A549 (cell line): ENCODE results near the gene ARMH3. TPM values are rescaled to one million over a fixed set of nuclear protein-coding genes. Genes with fewer than 3 reads are reported as not detected.

Experiments used
- ATAC-seq, 2 experiments: fragments of 200-7000 bp in 1 of 2; fragments of >200 bp in 1 of 2; cut with Nextera tagmentation in 1 of 2; cut with Tn5 transposase in 1 of 2; 3 replicates each; pipeline versions ENCODE4 v1.8.0 to v1.9.1; 2018 to 2020; ENCODE audit warnings: mild to moderate bottlenecking in 1 of 2, moderate library complexity in 1 of 2
- CTCF ChIA-PET: fragments of 300-600 bp; sonication (Branson Sonifier 250); formaldehyde crosslinking; extraction: SDS; loops from one replicate; lab custom pipeline; 2021; ENCODE audit warnings: antibody characterized with exemption, inconsistent platforms; lab: Yijun Ruan, JAX
- POLR2A ChIA-PET: fragments of 350-600 bp; formaldehyde crosslinking; extraction: SDS; loops from one replicate; lab custom pipeline; 2021; ENCODE audit warnings: antibody characterized with exemption, inconsistent platforms; lab: Yijun Ruan, JAX
- DNase-seq, 2 experiments: peaks; one replicate each; pipeline versions ENCODE4 v3.0.0 to v3.0.0-alpha.2; 2011 to 2016; ENCODE audit warnings: low read depth in 1 of 2, low spot score in 1 of 2
- FAIRE-seq: peaks from 2 replicates; lab custom pipeline; 2011; peaks lifted over from hg19 to GRCh38; lab: Jason Lieb, UNC
- H3K27ac ChIP-seq, 2 experiments: fragments of >200 bp; sonication (Bioruptor Twin); formaldehyde crosslinking; 3 replicates each; pipeline ENCODE4 v1.5.1; 2016 to 2017
- H3K4me1 ChIP-seq: fragments of >200 bp; sonication (Bioruptor Twin); formaldehyde crosslinking; 3 replicates; pipeline ENCODE4 v1.6.1; 2016
- H3K4me2 ChIP-seq: fragments of >200 bp; sonication (Bioruptor Twin); formaldehyde crosslinking; 3 replicates; pipeline ENCODE4 v1.6.1; 2016
- H3K4me3 ChIP-seq: fragments of >200 bp; sonication (Bioruptor Twin); formaldehyde crosslinking; 3 replicates; pipeline ENCODE4 v1.5.1; 2016
- H3K9me3 ChIP-seq: fragments of >200 bp; sonication (Bioruptor Twin); formaldehyde crosslinking; 3 replicates; pipeline ENCODE4 v1.6.1; 2016
- ATOH8 ChIP-seq: fragments of 250-450 bp; sonication (Bioruptor Pico); IDR thresholded peaks from 2 replicates; pipeline ENCODE4 v1.5.0; 2020; ENCODE audit warnings: low read depth, mild to moderate bottlenecking, moderate library complexity
- CBX2 ChIP-seq: fragments of 200-600 bp; sonication (generic); IDR thresholded peaks from 2 replicates; pipeline ENCODE4 v1.6.1; 2016; ENCODE audit warnings: low read depth, mild to moderate bottlenecking, borderline replicate concordance
- CBX8 ChIP-seq: fragments of 200-600 bp; sonication (generic); IDR thresholded peaks from 2 replicates; pipeline ENCODE4 v1.6.1; 2016
- CTCF ChIP-seq: fragments of >200 bp; sonication (Bioruptor Twin); formaldehyde crosslinking; IDR thresholded peaks from 3 replicates; pipeline ENCODE4 v1.5.1; 2016
- E2F6 ChIP-seq: IDR thresholded peaks from 2 replicates; pipeline ENCODE4 v1.6.1; 2012; ENCODE audit warnings: low read depth, borderline replicate concordance
- EP300 ChIP-seq, 2 experiments: fragments of >200 bp; sonication (Bioruptor Twin); formaldehyde crosslinking; IDR thresholded peaks; 2 replicates in 1 of 2; 3 replicates in 1 of 2; pipeline ENCODE4 v1.6.1; 2016 to 2017
- FOSB ChIP-seq: fragments of 250-450 bp; sonication (Bioruptor Pico); IDR thresholded peaks from 2 replicates; pipeline ENCODE4 v1.5.0; 2020; ENCODE audit warnings: mild to moderate bottlenecking, moderate library complexity
- FOXS1 ChIP-seq: fragments of 250-450 bp; sonication (Bioruptor Pico); IDR thresholded peaks from 2 replicates; pipeline ENCODE4 v1.5.0; 2020; ENCODE audit warnings: mild to moderate bottlenecking, moderate library complexity
- HEYL ChIP-seq: fragments of 250-450 bp; sonication (Bioruptor Pico); IDR thresholded peaks from 2 replicates; pipeline ENCODE4 v1.8.0; 2021; ENCODE audit warnings: mild to moderate bottlenecking, moderate library complexity
- JUN ChIP-seq, 2 experiments: fragments of >200 bp; sonication (Bioruptor Twin); formaldehyde crosslinking; IDR thresholded peaks; 2 replicates in 1 of 2; 3 replicates in 1 of 2; pipeline ENCODE4 v1.6.1; 2016 to 2017
- KDM5A ChIP-seq: fragments of 200-600 bp; sonication (generic); IDR thresholded peaks from 2 replicates; pipeline ENCODE4 v1.6.1; 2016; ENCODE audit warnings: antibody characterized with exemption, mild to moderate bottlenecking
- NFE2L2 ChIP-seq: fragments of 150-350 bp; conservative IDR thresholded peaks from 2 replicates; pipeline ENCODE4 v1.6.1; 2014; ENCODE audit warnings: low read length
- NPAS2 ChIP-seq: fragments of 250-450 bp; sonication (Bioruptor Pico); IDR thresholded peaks from 2 replicates; pipeline ENCODE4 v1.8.0; 2022; ENCODE audit warnings: mild to moderate bottlenecking, moderate library complexity, borderline replicate concordance
- RAD21 ChIP-seq, 2 experiments: fragments of >200 bp in 1 of 2; sonication (Bioruptor Twin) in 1 of 2; formaldehyde crosslinking in 1 of 2; IDR thresholded peaks in 1 of 2; conservative IDR thresholded peaks in 1 of 2; 2 replicates in 1 of 2; 3 replicates in 1 of 2; pipeline ENCODE4 v1.6.1; 2012 to 2018; ENCODE audit warnings: inconsistent platforms in 1 of 2
- SMC3 ChIP-seq: fragments of >200 bp; sonication (Bioruptor Twin); formaldehyde crosslinking; IDR thresholded peaks from 3 replicates; pipeline ENCODE4 v1.6.1; 2018; ENCODE audit warnings: inconsistent platforms
- SREBF2 ChIP-seq: fragments of 450-650 bp; IDR thresholded peaks from 2 replicates; pipeline ENCODE4 v1.6.1; 2014; ENCODE audit warnings: mild to moderate bottlenecking, moderate library complexity
- TP53 ChIP-seq: fragments of 250-450 bp; sonication (Bioruptor Pico); IDR thresholded peaks from 2 replicates; pipeline ENCODE4 v1.5.0; 2021; ENCODE audit warnings: mild to moderate bottlenecking, moderate library complexity
- WGBS: methylation state at CpG from one replicate; pipeline ENCODE4 v1.1.6; 2017; ENCODE audit errors: missing lambda C conversion rate; 5-methylcytosine and 5-hydroxymethylcytosine counted together
- polyA plus RNA-seq, 4 experiments: library from polyadenylated mRNA; depleted of rRNA in 3 of 4; stranded (reverse); fragments of >200 nt; fragmentation: RNase III in 1 of 4; extraction: RNeasy Plus Mini Kit Qiagen cat#74134 plus additional on column Dnase treatment in 1 of 4; gene quantifications; 2 replicates in 3 of 4; 3 replicates in 1 of 4; pipeline ENCODE4 v1.2.3, GENCODE V29; 2011 to 2017
- TF ChIP-seq, protein P1 (sequence below): fragments of 200-600 bp; sonication (generic); IDR thresholded peaks from 2 replicates; pipeline ENCODE4 v1.6.1; 2016; ENCODE audit warnings: antibody characterized with exemption, mild to moderate bottlenecking, moderate library complexity

The ARMH3 gene
- polyA plus RNA-seq, 2 of the 4 experiments (the other 2 are of a cell fraction), result 12.7 to 17.3 TPM

- H3K4me3 ChIP-seq, result no peak overlapping the region
- DNase-seq (peak; percentile 69 to 73), FAIRE-seq (no peak), ATAC-seq (peak; percentile 93; a peak in 5 of 6 replicates)
- ChIA-PET POLR2A (interaction anchor here (1.4 kb wide), 1 partner anchor 8 kb away, joined by 3 read pairs; no protein-coding TSS in a partner anchor), CTCF (interaction anchor here (0.6 to 15.5 kb wide), 62 partner anchors 8 to 936 kb away, joined by 3 to 211 read pairs (median 5); partner anchors contain the start of gene OGA)
- H3K27ac ChIP-seq, result peak overlapping the region; percentile 31 to 65; a peak in 2 of 6 replicates
- TF ChIP-seq JUN (IDR thresholded peaks at IDR 0.05) (no peak), SMC3 (peak; percentile 94), CTCF (peak; percentile 93), RAD21 (conservative IDR thresholded peaks at IDR 0.05 in 1 of 2, IDR thresholded peaks at IDR 0.05 in 1 of 2) (peak; percentile 83 to 89), FOSB (CRISPR knock-in tag) (no peak)
- no peaks in the 10 kb centered on the region for H3K9me3 ChIP-seq
- 35% methylated on average over 5 of the region's 5 CpGs for WGBS
- H3K4me2 ChIP-seq, result no peak overlapping the region
- peaks cover 12% of the 10 kb centered on the region for H3K4me1 ChIP-seq
Measured at GRCh38 chr10:101889256-101890210, 166.4 kb downstream of the ARMH3 start.

DNA sequence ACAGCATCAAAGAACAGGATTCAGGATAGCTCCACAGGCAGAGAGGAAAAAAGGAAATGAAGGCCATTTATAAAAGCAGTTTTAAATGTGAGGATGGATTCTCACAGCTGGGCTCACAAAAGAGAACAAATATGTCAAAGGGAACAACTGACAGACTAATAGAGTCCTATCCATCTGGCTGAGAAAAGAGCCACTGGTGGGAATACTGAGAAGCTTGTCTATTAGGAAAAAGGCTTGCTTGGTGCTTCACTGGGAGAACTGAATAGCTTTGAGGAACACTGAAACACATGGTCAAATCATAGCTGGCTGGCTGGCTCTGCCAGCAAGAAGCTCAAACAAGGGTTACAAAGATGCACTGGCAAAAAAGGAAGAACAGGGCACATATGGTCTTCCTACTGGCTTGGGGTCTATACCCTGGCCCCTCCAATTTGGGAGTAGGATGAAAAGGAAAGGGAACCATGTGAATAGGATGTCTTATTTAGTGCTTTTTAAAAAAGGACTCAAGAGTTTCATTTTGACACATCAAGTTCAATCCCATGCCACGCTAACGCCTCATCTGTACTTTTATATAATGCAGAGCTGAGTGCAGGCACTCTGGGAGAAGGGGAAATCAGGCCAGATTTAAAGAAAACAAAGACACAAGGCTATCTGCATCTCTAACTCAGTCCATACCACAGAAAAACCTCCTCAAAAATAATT lies 167.6 kb downstream of the ARMH3 start:
- 76% methylated on average over 2 of the region's 2 CpGs for whole genome bisulfite sequencing

More for the DNA sequence above, 167.6 kb downstream of the ARMH3 start:
- no peak overlapping the region for H3K27ac ChIP-seq
- no peak for DNase-seq
- H3K4me1 ChIP-seq, result peaks cover 9% of the 10 kb centered on the region
- TF ChIP-seq, protein P1, sequence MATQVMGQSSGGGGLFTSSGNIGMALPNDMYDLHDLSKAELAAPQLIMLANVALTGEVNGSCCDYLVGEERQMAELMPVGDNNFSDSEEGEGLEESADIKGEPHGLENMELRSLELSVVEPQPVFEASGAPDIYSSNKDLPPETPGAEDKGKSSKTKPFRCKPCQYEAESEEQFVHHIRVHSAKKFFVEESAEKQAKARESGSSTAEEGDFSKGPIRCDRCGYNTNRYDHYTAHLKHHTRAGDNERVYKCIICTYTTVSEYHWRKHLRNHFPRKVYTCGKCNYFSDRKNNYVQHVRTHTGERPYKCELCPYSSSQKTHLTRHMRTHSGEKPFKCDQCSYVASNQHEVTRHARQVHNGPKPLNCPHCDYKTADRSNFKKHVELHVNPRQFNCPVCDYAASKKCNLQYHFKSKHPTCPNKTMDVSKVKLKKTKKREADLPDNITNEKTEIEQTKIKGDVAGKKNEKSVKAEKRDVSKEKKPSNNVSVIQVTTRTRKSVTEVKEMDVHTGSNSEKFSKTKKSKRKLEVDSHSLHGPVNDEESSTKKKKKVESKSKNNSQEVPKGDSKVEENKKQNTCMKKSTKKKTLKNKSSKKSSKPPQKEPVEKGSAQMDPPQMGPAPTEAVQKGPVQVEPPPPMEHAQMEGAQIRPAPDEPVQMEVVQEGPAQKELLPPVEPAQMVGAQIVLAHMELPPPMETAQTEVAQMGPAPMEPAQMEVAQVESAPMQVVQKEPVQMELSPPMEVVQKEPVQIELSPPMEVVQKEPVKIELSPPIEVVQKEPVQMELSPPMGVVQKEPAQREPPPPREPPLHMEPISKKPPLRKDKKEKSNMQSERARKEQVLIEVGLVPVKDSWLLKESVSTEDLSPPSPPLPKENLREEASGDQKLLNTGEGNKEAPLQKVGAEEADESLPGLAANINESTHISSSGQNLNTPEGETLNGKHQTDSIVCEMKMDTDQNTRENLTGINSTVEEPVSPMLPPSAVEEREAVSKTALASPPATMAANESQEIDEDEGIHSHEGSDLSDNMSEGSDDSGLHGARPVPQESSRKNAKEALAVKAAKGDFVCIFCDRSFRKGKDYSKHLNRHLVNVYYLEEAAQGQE, result no peak
- TF ChIP-seq KDM5A (no peak), E2F6 (no peak), FOXS1 (no peak), NFE2L2 (no peak), ATOH8 (CRISPR knock-in tag) (no peak), CTCF (no peak), NPAS2 (CRISPR knock-in tag) (no peak), HEYL (CRISPR knock-in tag) (no peak), TP53 (CRISPR knock-in tag) (no peak), EP300 (IDR thresholded peaks at IDR 0.05) (no peak), CBX8 (no peak), SREBF2 (no peak), CBX2 (no peak)
- CTCF ChIA-PET, result interaction anchor here (0.6 to 15.5 kb wide), 32 partner anchors 8 to 187 kb away, joined by 3 to 211 read pairs (median 6); partner anchors contain the start of gene OGA
- POLR2A ChIA-PET, result no interaction called here
- H3K4me3 ChIP-seq, result no peak overlapping the region
- H3K4me2 ChIP-seq, result no peak overlapping the region
- ATAC-seq, result no peak
- no peaks in the 10 kb centered on the region for H3K9me3 ChIP-seq
- no peak for FAIRE-seq
